Uterus (tissue), 2 donors: ENCODE measurements around the gene FHIP1B.

ENCODE experiments used
- CTCF ChIP-seq, 4 experiments: fragments of 200-600 bp in 2 of 4; fragments of 450-650 bp in 2 of 4; sonication (generic) in 2 of 4; IDR thresholded peaks; one replicate each; pipeline ENCODE4 v1.5.1; 2016 to 2019; ENCODE audit warnings: antibody characterized with exemption in 4 of 4, mild to moderate bottlenecking in 2 of 4, moderate library complexity in 1 of 4
- POLR2A ChIP-seq, 2 donors: fragments of 450-650 bp; IDR thresholded peaks; one replicate each; pipeline ENCODE4 v1.6.1; 2016; ENCODE audit warnings: antibody characterized with exemption in 2 of 2, mild to moderate bottlenecking in 1 of 2, moderate library complexity in 1 of 2

DNA sequence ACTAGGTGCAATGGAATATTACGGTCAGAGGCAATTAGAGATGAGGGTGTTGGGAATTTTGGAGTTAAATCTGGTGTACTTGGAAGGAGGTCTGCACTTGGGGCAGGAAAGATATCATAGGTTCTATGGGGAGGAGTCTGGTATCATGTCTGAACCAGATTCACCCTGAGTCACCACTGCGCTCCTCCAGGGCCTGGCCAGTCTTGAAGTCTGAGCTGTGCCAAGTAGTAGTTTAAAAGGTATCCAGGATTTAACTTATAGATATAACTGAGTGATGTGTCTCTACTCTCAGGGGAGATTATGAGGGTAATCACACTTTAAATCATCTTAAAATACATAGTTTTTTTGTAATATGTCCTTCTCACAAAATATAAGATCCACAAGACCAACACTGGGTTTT is 11.1 kb upstream of the FHIP1B start:
- TF ChIP-seq CTCF (IDR thresholded peaks at IDR 0.05) (no peak), POLR2A (IDR thresholded peaks at IDR 0.05) (no peak)
